HepG2 (cell line): Measurements from ENCODE around the gene MB. TPM values are rescaled to one million over a fixed set of nuclear protein-coding genes. Genes with fewer than 3 reads are reported as not detected.
A peak's percentile ranks its signal among the peaks of the same experiment; 100 is the strongest.

ENCODE experiments used
- CEBPG ChIP-seq: IDR thresholded peaks from 2 replicates; pipeline ENCODE4 v1.6.1; 2016
- DNMT3B ChIP-seq: conservative IDR thresholded peaks from 2 replicates; pipeline ENCODE4 v1.6.1; 2016; ENCODE audit warnings: missing biosample characterization, control low read depth
- GABPB1 ChIP-seq: IDR thresholded peaks from 2 replicates; pipeline ENCODE4 v1.6.1; 2016; ENCODE audit warnings: mild to moderate bottlenecking, missing genetic modification reagents, moderate library complexity, missing compliant biosample characterization
- GTF2F1 ChIP-seq: fragments of 150-350 bp; IDR thresholded peaks from 2 replicates; pipeline ENCODE4 v1.6.1; 2014; ENCODE audit warnings: low read length
- HMG20B ChIP-seq: conservative IDR thresholded peaks from 2 replicates; pipeline ENCODE4 v1.6.1; 2016; ENCODE audit warnings: missing genetic modification reagents, missing compliant biosample characterization
- HNRNPLL ChIP-seq: fragments of 200-400 bp; formaldehyde crosslinking; IDR thresholded peaks from 2 replicates; pipeline ENCODE4 v1.6.1; 2017; ENCODE audit warnings: mild to moderate bottlenecking, low read depth, low read length; ENCODE audit not compliant: poor library complexity, severe bottlenecking
- HNRNPUL1 ChIP-seq: fragments of 200-400 bp; formaldehyde crosslinking; IDR thresholded peaks from 2 replicates; pipeline ENCODE4 v1.6.1; 2017; ENCODE audit warnings: low read depth, mild to moderate bottlenecking, low read length, moderate library complexity
- JDP2 ChIP-seq: sonication (generic); formaldehyde crosslinking; IDR thresholded peaks from 2 replicates; pipeline ENCODE4 v1.8.1; 2022; ENCODE audit warnings: missing genetic modification reagents, borderline replicate concordance
- RBAK ChIP-seq: sonication (generic); formaldehyde crosslinking; IDR thresholded peaks from 2 replicates; pipeline ENCODE4 v1.5.1; 2020; ENCODE audit warnings: mild to moderate bottlenecking, missing genetic modification reagents
- RXRA ChIP-seq: sonication (generic); formaldehyde crosslinking; IDR thresholded peaks from 2 replicates; pipeline ENCODE4 v1.5.1; 2020; ENCODE audit warnings: missing genetic modification reagents
- SIX1 ChIP-seq: sonication (generic); formaldehyde crosslinking; IDR thresholded peaks from 2 replicates; pipeline ENCODE4 v1.4.0; 2020; ENCODE audit warnings: missing genetic modification reagents, borderline replicate concordance
- ZFP62 ChIP-seq: sonication (generic); formaldehyde crosslinking; IDR thresholded peaks from 2 replicates; pipeline ENCODE4 v1.4.0; 2020; ENCODE audit warnings: missing genetic modification reagents
- ZNF160 ChIP-seq: sonication (generic); formaldehyde crosslinking; IDR thresholded peaks from 2 replicates; pipeline ENCODE4 v1.8.0; 2022; ENCODE audit warnings: mild to moderate bottlenecking, inconsistent platforms, missing genetic modification reagents
- ZNF567 ChIP-seq: sonication (generic); formaldehyde crosslinking; IDR thresholded peaks from 2 replicates; pipeline ENCODE4 v1.8.1; 2023; ENCODE audit warnings: mild to moderate bottlenecking, missing genetic modification reagents, borderline replicate concordance
- ZNF878 ChIP-seq: sonication (generic); formaldehyde crosslinking; IDR thresholded peaks from 2 replicates; pipeline ENCODE4 v1.8.1; 2023; ENCODE audit warnings: mild to moderate bottlenecking, missing genetic modification reagents, moderate library complexity
- polyA plus RNA-seq, 8 experiments: library from polyadenylated mRNA; depleted of rRNA in 3 of 8; stranded (reverse) in 7 of 8; unstranded in 1 of 8; fragments of >200 nt; fragmentation: Illumina TruSeq in 4 of 8; extraction: Trizol in 4 of 8; gene quantifications; 2 replicates each; pipeline versions ENCODE4 v1.2.1 to v1.2.3, GENCODE V29; 2011 to 2016; ENCODE audit warnings: low read depth in 4 of 8, missing spikeins in 1 of 8, mixed read lengths in 1 of 8; ENCODE audit not compliant: insufficient read depth in 1 of 8
- total RNA-seq, 5 experiments: library from RNA; depleted of rRNA; stranded (reverse); fragments of >200 nt; fragmentation: Illumina TruSeq; extraction: Trizol; gene quantifications; 2 replicates each; pipeline ENCODE4 v1.2.3, GENCODE V29; 2016; ENCODE audit warnings: low read depth in 1 of 5
- TF ChIP-seq, protein P1 (sequence below): sonication (generic); formaldehyde crosslinking; IDR thresholded peaks from 2 replicates; pipeline ENCODE4 v1.5.0; 2020; ENCODE audit warnings: missing genetic modification reagents
- TF ChIP-seq, protein P2 (sequence below): IDR thresholded peaks from 2 replicates; pipeline ENCODE4 v1.6.1; 2016; ENCODE audit warnings: low read depth, borderline replicate concordance
- TF ChIP-seq, protein P3 (sequence below): fragments of 450-650 bp; IDR thresholded peaks from 2 replicates; pipeline ENCODE4 v1.6.1; 2017; ENCODE audit warnings: mild to moderate bottlenecking
- TF ChIP-seq, protein P4 (sequence below): sonication (generic); formaldehyde crosslinking; IDR thresholded peaks from 2 replicates; pipeline ENCODE4 v1.8.0; 2022; ENCODE audit warnings: low read depth, missing genetic modification reagents
- TF ChIP-seq, protein P5 (sequence below): sonication (generic); formaldehyde crosslinking; IDR thresholded peaks from 2 replicates; pipeline ENCODE4 v1.4.0; 2020; ENCODE audit warnings: missing genetic modification reagents
- TF ChIP-seq, protein P6 (sequence below): sonication (generic); formaldehyde crosslinking; IDR thresholded peaks from 2 replicates; pipeline ENCODE4 v1.8.0; 2022; ENCODE audit warnings: mild to moderate bottlenecking, missing genetic modification reagents, moderate library complexity
- TF ChIP-seq, protein P7 (sequence below): sonication (generic); formaldehyde crosslinking; IDR thresholded peaks from 2 replicates; pipeline ENCODE4 v1.5.0; 2020; ENCODE audit warnings: mild to moderate bottlenecking, missing genetic modification reagents

Gene MB
- total and polyA plus RNA-seq, 2 of the 13 experiments (the other 11 are each of a cell fraction or from before 2014, with no cell fraction given), result 0.07 TPM; not detected in 1

DNA sequence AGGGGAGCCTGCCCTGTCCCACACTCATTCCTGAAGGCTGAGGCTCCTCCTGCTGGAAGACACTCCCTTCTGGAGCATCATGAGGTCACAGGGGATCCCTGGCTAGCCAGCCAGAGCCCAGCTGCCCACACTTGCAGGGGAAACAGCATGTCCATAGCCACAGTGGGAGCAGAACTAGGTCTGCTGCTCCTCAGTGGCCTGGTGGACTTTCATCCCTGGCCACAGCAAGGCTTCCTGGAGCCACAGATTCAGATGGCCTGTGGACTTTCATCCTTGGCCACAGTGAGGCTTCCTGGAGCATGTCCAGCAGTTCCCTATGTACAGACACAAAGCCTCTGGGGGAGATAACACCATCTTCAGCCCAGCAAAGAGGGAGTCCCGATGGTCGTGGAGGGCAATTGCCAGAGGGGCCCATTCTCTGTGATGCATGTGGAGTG lies 25.2 kb upstream of the MB start (continued):
- TF ChIP-seq ZNF567 (CRISPR knock-in tag) (no peak), ZNF160 (no peak), JDP2 (CRISPR knock-in tag) (no peak), ZFP62 (CRISPR knock-in tag) (no peak), HMG20B (CRISPR knock-in tag) (no peak), GABPB1 (CRISPR knock-in tag) (peak; percentile 37; the same call in 1 of the 2 replicates), ZNF878 (CRISPR knock-in tag) (no peak), RXRA (CRISPR knock-in tag) (0 out of 2 replicates have a peak, but pooled peaks have one; percentile 47), HNRNPLL (no peak), DNMT3B (CRISPR knock-in tag) (no peak), GTF2F1 (no peak), SIX1 (CRISPR knock-in tag) (no peak), RBAK (CRISPR knock-in tag) (no peak), HNRNPUL1 (no peak), CEBPG (CRISPR knock-in tag) (no peak)
- TF ChIP-seq, protein P1, sequence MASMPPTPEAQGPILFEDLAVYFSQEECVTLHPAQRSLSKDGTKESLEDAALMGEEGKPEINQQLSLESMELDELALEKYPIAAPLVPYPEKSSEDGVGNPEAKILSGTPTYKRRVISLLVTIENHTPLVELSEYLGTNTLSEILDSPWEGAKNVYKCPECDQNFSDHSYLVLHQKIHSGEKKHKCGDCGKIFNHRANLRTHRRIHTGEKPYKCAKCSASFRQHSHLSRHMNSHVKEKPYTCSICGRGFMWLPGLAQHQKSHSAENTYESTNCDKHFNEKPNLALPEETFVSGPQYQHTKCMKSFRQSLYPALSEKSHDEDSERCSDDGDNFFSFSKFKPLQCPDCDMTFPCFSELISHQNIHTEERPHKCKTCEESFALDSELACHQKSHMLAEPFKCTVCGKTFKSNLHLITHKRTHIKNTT (CRISPR knock-in tag), result no peak
- TF ChIP-seq, protein P2, sequence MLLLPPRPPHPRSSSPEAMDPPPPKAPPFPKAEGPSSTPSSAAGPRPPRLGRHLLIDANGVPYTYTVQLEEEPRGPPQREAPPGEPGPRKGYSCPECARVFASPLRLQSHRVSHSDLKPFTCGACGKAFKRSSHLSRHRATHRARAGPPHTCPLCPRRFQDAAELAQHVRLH (CRISPR knock-in tag), result no peak
- TF ChIP-seq, protein P3, sequence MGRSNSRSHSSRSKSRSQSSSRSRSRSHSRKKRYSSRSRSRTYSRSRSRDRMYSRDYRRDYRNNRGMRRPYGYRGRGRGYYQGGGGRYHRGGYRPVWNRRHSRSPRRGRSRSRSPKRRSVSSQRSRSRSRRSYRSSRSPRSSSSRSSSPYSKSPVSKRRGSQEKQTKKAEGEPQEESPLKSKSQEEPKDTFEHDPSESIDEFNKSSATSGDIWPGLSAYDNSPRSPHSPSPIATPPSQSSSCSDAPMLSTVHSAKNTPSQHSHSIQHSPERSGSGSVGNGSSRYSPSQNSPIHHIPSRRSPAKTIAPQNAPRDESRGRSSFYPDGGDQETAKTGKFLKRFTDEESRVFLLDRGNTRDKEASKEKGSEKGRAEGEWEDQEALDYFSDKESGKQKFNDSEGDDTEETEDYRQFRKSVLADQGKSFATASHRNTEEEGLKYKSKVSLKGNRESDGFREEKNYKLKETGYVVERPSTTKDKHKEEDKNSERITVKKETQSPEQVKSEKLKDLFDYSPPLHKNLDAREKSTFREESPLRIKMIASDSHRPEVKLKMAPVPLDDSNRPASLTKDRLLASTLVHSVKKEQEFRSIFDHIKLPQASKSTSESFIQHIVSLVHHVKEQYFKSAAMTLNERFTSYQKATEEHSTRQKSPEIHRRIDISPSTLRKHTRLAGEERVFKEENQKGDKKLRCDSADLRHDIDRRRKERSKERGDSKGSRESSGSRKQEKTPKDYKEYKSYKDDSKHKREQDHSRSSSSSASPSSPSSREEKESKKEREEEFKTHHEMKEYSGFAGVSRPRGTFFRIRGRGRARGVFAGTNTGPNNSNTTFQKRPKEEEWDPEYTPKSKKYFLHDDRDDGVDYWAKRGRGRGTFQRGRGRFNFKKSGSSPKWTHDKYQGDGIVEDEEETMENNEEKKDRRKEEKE, result no peak
- TF ChIP-seq, protein P4, sequence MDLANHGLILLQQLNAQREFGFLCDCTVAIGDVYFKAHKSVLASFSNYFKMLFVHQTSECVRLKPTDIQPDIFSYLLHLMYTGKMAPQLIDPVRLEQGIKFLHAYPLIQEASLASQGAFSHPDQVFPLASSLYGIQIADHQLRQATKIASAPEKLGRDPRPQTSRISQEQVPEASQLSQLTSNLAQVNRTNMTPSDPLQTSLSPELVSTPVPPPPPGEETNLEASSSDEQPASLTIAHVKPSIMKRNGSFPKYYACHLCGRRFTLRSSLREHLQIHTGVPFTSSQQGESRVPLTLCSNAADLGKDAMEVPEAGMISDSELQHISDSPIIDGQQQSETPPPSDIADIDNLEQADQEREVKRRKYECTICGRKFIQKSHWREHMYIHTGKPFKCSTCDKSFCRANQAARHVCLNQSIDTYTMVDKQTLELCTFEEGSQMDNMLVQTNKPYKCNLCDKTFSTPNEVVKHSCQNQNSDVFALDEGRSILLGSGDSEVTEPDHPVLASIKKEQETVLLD, result no peak
- TF ChIP-seq, protein P5, sequence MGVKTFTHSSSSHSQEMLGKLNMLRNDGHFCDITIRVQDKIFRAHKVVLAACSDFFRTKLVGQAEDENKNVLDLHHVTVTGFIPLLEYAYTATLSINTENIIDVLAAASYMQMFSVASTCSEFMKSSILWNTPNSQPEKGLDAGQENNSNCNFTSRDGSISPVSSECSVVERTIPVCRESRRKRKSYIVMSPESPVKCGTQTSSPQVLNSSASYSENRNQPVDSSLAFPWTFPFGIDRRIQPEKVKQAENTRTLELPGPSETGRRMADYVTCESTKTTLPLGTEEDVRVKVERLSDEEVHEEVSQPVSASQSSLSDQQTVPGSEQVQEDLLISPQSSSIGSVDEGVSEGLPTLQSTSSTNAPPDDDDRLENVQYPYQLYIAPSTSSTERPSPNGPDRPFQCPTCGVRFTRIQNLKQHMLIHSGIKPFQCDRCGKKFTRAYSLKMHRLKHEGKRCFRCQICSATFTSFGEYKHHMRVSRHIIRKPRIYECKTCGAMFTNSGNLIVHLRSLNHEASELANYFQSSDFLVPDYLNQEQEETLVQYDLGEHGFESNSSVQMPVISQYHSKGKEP (CRISPR knock-in tag), result no peak
- TF ChIP-seq, protein P6, sequence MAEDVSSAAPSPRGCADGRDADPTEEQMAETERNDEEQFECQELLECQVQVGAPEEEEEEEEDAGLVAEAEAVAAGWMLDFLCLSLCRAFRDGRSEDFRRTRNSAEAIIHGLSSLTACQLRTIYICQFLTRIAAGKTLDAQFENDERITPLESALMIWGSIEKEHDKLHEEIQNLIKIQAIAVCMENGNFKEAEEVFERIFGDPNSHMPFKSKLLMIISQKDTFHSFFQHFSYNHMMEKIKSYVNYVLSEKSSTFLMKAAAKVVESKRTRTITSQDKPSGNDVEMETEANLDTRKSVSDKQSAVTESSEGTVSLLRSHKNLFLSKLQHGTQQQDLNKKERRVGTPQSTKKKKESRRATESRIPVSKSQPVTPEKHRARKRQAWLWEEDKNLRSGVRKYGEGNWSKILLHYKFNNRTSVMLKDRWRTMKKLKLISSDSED (CRISPR knock-in tag), result no peak
- TF ChIP-seq, protein P7, sequence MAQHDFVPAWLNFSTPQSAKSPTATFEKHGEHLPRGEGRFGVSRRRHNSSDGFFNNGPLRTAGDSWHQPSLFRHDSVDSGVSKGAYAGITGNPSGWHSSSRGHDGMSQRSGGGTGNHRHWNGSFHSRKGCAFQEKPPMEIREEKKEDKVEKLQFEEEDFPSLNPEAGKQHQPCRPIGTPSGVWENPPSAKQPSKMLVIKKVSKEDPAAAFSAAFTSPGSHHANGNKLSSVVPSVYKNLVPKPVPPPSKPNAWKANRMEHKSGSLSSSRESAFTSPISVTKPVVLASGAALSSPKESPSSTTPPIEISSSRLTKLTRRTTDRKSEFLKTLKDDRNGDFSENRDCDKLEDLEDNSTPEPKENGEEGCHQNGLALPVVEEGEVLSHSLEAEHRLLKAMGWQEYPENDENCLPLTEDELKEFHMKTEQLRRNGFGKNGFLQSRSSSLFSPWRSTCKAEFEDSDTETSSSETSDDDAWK, result no peak
